Neutrophil (primary cell): Measurements from ENCODE around the gene DTNA.
"Not testable (repeated sequence)": the region's sequence is repeated elsewhere in the genome, so short reads cannot be mapped to it uniquely, and the experiment has no call there.

Source experiments
- H3K27ac ChIP-seq: fragments of 200-600 bp; sonication (generic); 2 replicates; pipeline ENCODE4 v1.5.1; 2016; ENCODE audit warnings: mild to moderate bottlenecking, moderate library complexity
- H3K27me3 ChIP-seq: fragments of 200-600 bp; sonication (generic); 2 replicates; pipeline ENCODE4 v1.6.0; 2016; ENCODE audit warnings: mild to moderate bottlenecking
- H3K36me3 ChIP-seq: fragments of 200-600 bp; sonication (generic); 2 replicates; pipeline ENCODE4 v1.5.1; 2017
- H3K4me1 ChIP-seq, 2 experiments: fragments of 200-600 bp in 1 of 2; sonication (generic) in 1 of 2; 1 replicate in 1 of 2; 2 replicates in 1 of 2; pipeline versions ENCODE4 v1.5.1 to v1.6.1; 2013 to 2016; ENCODE audit warnings: low read depth in 1 of 2, low read length in 1 of 2, mild to moderate bottlenecking in 1 of 2, moderate library complexity in 1 of 2; ENCODE audit not compliant: control insufficient read depth in 1 of 2, insufficient read depth in 1 of 2
- H3K4me3 ChIP-seq, 2 experiments: fragments of 200-600 bp in 1 of 2; sonication (generic) in 1 of 2; 1 replicate in 1 of 2; 2 replicates in 1 of 2; pipeline ENCODE4 v1.5.1; 2013 to 2016; ENCODE audit warnings: low read depth in 1 of 2, low read length in 1 of 2, mild to moderate bottlenecking in 1 of 2, moderate library complexity in 1 of 2
- H3K9me3 ChIP-seq: fragments of 200-600 bp; sonication (generic); 2 replicates; pipeline ENCODE4 v1.5.1; 2016
- CTCF ChIP-seq: fragments of 200-600 bp; sonication (generic); IDR thresholded peaks from 2 replicates; pipeline ENCODE4 v1.5.1; 2016; ENCODE audit warnings: antibody characterized with exemption

Gene DTNA

GRCh38 chr18:34726286-34727004 is 16.3 kb downstream of the DTNA start:
- no peak overlapping the region for H3K27ac ChIP-seq
- no peaks in the 10 kb centered on the region for H3K9me3 ChIP-seq
- H3K4me1 ChIP-seq = no peaks in the 10 kb centered on the region
- no peak overlapping the region for H3K4me3 ChIP-seq
- H3K27me3 ChIP-seq = peaks cover 13% of the 10 kb centered on the region
- no peaks in the 10 kb centered on the region for H3K36me3 ChIP-seq
- no peak for TF ChIP-seq CTCF

GRCh38 chr18:34729264-34729663 is 19.2 kb downstream of the DTNA start:
- TF ChIP-seq CTCF = no peak
- Histone ChIP-seq H3K36me3 (no peaks in the 10 kb centered on the region), H3K9me3 (no peaks in the 10 kb centered on the region), H3K27ac (no peak overlapping the region), H3K4me1 (no peaks in the 10 kb centered on the region), H3K27me3 (peaks cover 13% of the 10 kb centered on the region), H3K4me3 (no peak overlapping the region)

- H3K36me3 ChIP-seq = no peaks in the 10 kb centered on the region
- no peak overlapping the region for H3K4me3 ChIP-seq
- no peaks in the 10 kb centered on the region for H3K9me3 ChIP-seq
- no peak overlapping the region for H3K27ac ChIP-seq
- peaks cover 13% of the 10 kb centered on the region for H3K27me3 ChIP-seq
- H3K4me1 ChIP-seq = no peaks in the 10 kb centered on the region
- no peak for TF ChIP-seq CTCF
These were observed 19.8 kb downstream of the DTNA start for GRCh38 chr18:34729740-34730355.

GRCh38 chr18:34730774-34731173 is 20.7 kb downstream of the DTNA start:
- Histone ChIP-seq H3K27me3 (peaks cover 13% of the 10 kb centered on the region), H3K4me1 (no peaks in the 10 kb centered on the region), H3K27ac (no peak overlapping the region), H3K9me3 (no peaks in the 10 kb centered on the region), H3K4me3 (no peak overlapping the region), H3K36me3 (no peaks in the 10 kb centered on the region)
- TF ChIP-seq CTCF = no peak

DNA sequence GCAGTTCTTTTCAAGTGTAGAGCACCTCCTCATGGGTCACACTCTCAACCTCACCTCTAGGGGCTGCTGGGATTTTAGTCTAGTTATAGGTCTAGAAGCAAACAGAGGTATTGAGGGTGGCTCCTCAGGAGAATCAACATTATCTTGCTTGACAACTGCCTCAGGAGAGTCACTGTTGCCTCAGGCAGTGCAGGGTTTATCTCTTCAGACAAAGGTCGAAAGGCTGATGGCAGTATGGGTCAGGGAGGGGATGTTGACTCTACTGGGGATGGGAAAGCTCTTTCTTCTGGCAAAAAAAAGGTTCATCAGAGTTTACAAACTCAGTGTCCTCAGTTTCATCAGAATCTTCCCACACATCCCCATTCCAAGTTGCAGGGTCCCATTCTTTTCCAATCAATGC is 24.0 kb downstream of the DTNA start:
- Histone ChIP-seq H3K36me3 (no peaks in the 10 kb centered on the region), H3K4me3 (no peak overlapping the region), H3K27ac (no peak overlapping the region), H3K4me1 (no peaks in the 10 kb centered on the region), H3K27me3 (peaks cover 13% of the 10 kb centered on the region), H3K9me3 (no peaks in the 10 kb centered on the region)
- TF ChIP-seq CTCF = no peak

- H3K36me3 ChIP-seq, H3K27me3 ChIP-seq, H3K4me3 ChIP-seq, H3K27ac ChIP-seq, H3K4me1 ChIP-seq, H3K9me3 ChIP-seq: not testable (repeated sequence)
These were observed 24.4 kb downstream of the DTNA start for GRCh38 chr18:34734526-34734925.
